ENCODE measurements around the gene RTN4RL2.

DNA sequence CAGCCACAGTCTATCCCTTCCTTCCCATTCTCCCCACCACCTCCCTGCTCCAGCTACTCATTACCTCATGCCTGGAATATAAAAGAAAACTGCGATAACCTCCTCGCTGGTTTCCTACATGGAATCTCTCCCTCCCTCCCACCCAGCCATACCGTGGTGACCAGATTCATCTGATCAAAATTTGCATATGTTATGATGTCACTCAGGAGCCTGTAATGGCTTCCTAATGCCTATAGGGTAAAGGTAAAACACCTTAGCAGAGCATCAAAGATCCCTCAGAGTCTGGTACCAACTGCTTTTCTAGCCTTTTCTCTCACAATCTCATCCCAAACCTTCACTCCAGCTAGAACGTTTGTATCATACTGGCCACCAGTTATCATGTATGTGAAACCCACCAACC lies 19.6 kb downstream of the RTN4RL2 start:
- TF ChIP-seq GATA2 (IDR thresholded peaks at IDR 0.05; ENCODE audit: low read depth, low read length) = no peak
- no peak for TF ChIP-seq GATA3 (IDR thresholded peaks at IDR 0.05; ENCODE audit: low read depth, low read length)
